SIG-M5 treated with dmso at 0.1 percent for 504 hours (cell line): ENCODE measurements around the gene UST.
"Not testable (repeated sequence)": the region's sequence is repeated elsewhere in the genome, so short reads cannot be mapped to it uniquely, and the experiment has no call there.

Source experiments
- DNase-seq: peaks from one replicate; lab custom pipeline; 2025; ENCODE audit not compliant: unreplicated experiment; lab: John Stamatoyannopoulos, UW

UST gene

DNA sequence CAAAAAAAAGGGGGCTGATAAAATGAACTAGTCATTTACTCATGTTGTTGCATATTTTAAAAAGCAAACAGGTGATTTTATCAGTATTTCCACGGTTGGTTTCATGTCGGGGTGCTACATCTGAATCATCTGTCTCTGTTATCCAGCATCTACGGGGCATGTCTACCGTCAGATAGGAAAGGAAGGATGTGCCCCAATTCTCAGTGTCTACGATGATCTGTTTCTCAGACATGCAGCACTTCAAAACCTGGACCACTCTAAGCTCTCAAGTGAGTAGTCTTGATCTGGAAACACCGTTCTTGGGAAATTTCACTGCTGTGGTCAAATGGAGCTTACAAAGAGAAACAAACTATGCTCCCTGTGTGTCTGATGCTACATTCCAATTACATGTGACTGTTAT, 330.4 kb downstream of the UST start:
- DNase-seq, result no peak

DNA sequence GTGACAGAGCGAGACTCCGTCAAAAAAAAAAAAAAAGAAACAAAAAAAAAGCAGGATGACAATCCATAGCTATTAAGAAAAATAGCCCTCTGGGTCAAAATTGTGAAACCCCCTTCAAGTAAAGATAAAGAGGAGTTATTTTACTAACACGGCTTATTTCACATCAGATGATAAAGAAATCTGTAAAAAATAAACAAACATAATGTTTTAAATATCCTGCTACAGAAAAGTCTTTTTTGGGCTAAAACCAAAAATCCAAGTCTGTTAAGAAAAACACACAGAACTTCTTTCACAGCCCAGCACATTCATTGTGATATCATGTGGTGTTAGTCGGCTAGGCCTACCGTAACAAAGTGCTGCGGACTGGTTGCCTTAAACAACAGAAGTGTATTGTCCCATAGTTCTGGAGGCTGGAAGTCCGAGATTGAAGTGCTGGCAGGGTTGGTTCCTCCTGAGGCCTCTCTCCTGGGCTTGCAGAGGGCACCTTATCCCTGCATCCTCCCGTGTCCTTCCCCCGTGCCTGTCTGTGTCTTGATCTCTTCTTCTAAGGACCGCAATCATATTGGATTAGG, 331.5 kb downstream of the UST start:
- DNase-seq, result no peak

DNA sequence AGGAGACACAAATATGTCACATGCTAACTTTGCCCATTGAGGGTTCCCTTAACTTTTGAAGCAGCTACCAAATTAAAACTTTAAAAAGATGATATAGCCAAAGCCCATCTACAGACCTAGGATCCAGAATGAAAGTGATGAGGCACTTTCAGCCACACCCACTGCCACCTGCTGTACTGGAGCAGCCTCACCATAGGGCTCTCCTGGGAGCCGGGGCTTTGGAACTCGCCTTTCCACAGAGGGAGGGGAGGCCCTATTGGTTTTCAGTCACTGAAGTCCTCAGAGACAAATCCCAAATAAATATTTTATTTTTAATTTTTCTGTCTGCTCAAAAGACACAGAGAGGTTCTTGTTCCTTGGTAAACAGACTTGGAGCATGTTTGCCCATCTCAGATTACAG, 332.6 kb downstream of the UST start:
- no peak for DNase-seq

DNA sequence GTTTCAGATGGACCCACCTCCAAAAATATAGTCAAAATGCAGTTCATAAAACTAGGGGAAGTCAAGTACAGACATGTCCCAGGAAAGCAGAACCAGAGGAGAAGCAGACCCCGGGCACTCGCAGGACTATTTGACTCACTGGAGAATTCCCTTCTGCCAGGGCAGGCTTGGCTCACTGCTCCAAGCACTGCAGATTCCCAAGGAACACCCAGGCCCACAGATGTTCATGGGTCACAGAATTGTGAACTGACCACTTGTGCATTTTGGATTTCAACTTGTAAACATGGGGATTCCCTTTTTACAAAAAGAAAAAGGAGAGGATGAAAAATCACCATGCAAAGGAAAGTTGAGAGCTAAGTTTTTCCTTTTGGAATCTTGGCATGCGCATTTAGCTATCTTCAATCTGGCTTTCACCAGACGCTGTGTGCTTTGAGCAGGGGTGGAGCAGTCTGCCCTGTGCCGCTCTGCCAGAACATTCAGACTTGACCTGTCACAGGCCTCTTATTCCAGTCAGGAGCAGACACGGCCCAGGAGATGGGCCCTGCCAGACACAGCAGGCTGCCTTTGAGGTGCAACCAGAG, 333.2 kb downstream of the UST start:
- DNase-seq, result peak; percentile 81

DNA sequence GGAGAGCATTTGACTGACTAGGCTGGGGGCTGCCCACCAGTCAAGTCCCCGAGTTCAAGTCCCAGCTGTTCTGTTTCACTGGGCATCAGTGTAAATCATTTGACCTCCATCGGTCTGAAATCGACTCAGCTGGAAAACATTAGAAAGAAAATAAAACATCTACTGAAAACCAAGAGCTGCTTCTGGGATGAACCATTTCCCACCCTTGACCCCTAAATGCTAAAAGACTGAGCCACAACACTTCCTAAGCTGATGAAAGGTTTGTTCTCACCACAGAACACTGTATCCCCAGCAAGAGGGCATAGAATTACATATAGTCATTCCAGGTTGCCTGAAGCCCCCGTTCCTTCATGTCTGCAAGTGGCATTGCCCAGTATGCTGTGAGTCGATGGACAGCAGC, 333.7 kb downstream of the UST start:
- DNase-seq, result no peak

DNA sequence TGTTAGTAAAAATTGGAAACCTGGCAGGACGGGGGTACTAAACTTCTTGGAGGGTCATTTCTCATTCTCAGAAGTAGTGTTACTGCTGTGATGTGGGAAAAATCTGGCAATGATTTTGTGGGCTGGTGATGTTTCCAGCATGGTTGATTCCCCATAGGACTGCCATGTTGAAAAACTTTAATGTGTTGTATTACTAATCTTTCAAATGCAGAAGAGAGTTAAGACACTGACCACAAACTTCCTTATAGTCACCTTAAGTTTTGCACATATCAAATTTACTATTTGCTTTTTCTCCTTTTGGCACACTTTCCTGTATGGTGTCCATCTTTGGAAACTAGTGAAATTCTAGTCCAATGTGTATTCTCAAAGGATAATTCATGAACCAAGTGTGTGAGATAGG, 334.5 kb downstream of the UST start:
- no peak for DNase-seq

DNA sequence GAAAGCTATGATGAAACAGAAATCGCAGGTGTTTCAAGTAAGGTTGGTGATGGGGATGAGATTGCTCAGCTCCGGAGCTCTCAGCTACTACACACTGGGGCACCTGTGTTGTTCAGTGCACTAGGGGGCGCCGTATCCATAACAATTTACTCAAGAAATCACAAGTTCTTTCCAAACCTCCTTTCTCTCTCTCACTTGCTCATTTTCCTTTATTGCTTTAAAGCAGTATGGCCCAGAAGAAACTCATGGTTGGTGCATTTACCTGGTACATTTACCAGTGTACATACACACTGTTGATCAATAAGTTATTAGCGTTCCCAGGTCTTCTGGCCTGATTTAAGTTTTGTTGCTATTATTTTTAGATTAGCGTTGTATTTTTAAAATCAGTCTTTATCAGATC, 335.5 kb downstream of the UST start:
- peak; percentile 73 for DNase-seq

DNA sequence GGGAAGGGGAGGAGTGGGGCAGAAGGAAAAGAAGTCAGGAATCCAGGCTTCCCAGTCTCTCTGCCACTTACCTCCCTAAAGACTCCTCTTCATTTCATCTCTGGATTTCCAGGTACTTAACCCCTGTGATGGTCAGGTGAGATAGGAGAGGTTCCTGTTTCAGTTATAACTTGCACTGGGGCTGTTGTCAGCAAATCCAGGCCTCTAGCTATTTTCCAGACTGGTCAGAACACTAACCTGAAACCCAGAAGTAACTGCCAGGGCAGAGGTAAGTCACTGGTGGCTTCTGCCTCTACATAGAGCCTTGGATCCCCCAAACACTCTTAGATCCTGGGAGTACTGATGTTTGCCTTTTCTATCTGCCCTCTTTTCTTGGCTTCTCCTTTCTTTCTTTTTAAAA, 337.2 kb downstream of the UST start:
- no peak for DNase-seq

DNA sequence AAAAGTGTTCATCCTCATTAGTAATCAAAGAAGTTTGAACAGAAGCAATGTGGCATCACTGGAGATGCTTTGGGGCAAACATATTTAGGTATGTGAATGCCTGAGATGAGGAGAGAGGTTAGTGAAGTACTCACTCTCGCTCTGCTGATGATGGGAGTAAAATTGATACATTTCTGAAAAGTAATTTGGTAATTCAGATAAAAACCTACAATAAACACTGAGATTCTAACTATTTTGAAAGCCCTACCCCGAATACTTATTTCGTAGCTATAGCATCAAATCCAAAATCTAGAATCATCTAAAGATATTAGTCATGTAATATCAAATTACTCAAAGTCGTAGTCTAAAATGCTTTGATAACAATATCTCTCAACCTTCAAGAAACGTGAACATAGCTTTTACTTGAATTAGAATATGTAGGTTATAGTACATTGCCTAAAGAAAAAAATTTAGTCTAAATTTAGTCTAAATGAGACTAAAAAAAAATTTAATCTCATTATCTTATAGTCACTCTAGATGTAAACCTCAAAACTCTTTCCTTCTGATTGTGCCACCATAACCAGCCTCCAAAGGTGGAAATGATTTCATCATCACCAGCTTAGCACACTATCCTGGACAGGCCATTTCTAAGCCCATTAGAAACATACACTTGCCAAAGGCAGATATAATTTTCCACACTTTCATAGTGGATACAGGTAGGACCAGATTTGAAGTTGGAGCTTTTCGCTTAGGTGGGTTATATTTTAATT, 338.2 kb downstream of the UST start:
- DNase-seq, result no peak

DNA sequence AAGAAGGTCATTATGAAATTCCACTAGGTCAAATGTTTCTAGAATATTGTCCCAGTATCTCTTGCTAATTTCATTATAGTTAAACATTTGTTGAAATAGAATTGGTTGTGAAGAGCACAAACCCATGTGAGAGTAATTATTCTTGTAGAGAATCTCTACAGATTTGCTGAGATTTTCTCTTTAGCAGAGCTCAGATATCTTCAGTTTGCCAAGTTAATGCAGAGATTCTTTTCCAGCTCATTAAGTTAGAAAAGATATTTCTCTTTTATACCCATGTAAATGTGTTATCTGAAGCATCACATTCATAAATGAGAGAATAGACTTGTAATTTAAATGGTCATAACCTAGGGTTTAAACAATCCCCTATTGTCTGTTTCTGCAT, 338.7 kb downstream of the UST start:
- DNase-seq, result no peak

DNA sequence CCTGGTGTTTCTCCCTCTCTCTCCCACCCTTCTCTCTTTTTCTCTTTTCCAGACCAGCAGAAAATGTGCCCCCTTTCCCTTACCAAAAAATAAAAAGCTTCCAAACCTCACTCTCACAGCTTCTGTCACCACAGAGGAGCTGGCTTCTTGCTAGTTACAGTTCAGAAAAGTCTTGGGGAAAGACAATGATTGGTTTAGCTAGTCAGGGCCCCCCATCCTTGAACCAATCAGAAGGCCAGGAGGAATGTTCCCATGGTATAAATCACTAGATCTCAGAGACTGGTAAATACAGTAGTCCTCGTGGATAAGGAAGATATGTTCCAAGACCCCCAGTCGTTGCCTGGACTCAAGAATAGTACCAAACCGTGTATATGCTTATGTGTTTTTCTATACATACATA, 339.5 kb downstream of the UST start:
- no peak for DNase-seq

DNA sequence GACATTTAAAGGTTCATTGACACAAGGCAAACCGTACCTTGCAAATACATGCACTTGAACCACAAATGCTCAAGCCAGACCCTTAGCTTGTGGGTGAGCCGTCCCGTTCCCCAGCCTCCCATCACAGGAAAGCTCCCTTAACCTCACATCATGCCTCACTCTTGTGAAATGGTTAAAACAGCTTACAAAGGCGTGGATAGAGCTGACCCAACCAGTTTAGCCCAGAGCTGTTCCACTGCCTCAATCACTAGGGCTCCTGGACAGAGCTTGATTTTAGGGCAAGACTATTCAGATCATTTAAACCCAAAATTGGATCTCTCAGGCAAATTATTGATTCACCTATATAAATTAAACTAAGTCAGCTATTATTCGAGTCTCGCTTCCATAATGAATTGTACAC, 341.1 kb downstream of the UST start:
- no peak for DNase-seq

DNA sequence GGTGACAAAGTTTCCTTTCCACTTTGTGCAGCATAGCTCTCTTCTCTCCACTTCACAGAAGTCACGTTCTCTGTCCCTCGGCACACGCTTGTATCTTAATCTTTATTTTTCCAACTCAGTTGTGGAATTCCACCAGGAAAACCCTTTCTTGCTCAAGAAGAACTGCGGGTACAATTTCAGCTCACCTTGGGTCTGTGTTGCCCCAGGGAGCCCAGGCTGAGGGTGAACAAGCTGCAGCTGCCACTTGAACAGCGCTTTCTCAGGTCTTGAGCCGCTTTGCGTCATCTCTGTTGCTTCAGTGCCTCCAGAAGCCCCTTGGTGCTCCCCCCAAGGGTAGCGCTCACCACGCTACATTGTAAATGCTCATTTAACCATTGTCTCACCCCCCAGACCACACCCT, 341.5 kb downstream of the UST start:
- DNase-seq, result no peak

DNA sequence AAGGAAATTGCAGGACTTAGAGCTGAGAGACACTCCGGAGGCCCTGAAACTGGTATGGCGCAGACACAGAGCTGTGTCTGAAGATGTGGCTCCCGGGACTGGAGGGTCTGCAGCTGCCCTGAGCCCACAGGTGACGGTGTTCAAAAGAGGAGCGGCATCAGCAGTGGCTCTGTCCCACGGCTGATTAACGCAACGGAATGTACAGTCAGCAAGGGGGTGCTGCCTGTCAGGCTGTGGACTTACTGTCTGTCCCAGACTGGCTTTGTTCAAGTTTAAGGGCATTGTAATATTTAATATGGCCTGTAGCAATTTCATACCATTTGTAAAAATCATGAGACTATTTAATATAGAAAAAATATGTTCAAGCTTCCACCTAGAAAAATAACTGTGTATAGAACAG, 342.7 kb downstream of the UST start:
- no peak for DNase-seq

DNA sequence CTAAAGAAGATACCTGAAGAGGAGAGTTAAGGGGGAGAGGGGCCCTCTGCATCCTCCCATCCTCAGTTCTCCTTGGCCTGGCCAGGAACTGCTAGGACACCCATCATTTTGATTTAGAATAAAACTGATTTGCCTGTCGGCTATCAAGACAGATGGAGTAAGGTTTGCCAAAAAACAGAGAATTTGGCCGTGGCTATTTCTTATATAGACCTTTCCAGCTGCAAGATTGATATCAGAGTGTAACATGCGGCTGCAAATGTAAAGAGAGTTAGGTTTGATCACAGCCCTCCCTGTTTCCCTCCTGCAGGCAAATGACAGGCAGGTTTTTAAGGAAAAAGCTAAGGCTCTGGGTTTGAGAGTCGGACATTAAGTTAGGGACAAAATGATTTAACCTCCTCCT, 344.1 kb downstream of the UST start:
- DNase-seq, result no peak

DNA sequence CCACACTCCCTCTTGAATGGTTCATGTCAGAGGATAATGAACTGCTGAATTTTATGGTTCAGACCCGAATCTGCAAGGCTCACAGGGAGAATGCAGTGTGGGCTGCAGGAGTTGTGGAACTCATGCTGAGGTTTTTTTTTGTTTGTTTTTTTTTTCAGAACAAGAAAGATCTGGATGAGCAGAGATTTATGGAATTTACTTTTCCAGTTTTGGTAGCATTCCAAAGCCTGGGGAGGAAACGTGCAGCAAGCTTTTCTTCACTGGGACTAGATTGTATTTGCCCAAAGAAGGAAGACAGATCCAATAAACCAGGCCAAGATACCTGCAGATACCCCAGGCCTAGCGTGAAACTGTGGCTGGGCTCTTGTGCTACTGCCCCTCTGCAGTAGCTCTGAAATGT, 346.8 kb downstream of the UST start:
- DNase-seq, result no peak

DNA sequence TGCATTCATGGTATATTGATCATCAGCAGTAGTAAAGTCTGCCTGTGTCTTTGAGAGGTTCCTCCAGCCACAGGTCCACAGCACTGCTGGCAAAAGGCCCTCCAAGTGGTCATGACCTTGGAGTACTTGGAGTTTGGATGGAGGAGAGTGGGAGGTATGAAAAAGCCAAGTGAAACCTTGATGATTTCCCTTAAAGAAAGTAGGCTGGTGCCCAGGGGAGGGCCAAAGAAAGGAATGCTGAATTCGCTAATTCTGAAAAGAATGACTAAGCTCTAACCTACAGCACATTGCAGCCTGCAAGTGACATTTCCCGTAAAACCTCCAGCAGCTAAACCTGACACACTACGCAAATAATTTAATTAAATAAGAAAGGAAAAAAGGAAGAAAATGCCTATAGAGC, 347.3 kb downstream of the UST start:
- no peak for DNase-seq

DNA sequence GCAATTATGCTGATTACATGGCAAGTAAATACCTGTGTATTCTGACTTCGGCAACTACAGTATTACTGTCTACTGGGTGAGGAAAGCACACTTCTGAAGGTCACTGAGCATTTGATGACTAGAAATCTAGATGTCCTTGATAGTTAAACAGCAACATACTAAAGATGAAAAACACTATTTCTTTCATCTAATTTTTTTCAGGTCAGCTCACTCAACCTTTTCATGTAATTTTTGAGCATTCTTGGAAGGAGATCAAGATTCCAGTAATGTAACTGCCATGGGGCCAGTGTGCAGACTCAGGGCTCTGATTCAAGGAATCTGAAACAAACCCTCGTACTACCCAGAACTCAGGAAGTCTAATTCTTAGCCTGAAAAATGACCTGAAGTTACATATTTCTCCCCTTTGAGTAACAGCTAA, 348.1 kb downstream of the UST start:
- DNase-seq, result no peak

DNA sequence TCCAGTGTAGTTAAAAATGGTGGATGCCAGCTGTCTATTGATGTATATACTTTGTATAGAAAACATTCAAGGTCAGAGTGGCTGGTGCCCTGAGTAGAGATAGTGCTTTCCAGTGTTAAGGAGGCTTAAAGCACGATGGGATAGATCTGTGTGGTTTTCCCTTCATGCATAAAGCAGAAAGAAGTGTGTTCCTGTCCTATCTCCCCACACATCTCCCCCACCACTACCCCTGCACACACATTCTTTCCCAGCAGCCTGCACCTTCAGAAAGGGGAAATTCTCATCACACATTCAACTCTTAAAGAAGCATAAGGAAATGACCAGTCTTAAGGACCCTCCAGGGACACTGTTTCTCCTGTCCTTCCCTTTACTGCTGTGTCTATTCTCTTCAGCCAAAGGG, 349.0 kb downstream of the UST start:
- DNase-seq, result no peak

DNA sequence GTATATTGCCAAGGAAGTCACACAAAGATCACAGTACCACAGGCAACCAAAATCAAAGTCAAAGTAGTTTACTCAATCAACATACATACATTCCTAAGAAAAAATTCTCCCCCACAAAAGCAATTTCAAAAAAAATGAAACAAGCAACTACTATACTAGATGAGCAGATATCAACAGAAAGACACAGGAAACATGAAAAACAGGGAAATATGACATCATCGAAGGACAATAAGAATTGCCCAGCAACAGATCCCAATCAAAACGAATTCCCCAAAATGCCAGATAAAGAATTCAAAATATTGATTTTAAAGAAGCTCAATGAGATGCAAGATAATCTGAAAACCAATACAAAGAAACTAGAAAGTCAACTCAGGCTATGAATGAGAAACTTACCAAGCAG, 351.0 kb downstream of the UST start:
- no peak for DNase-seq

DNA sequence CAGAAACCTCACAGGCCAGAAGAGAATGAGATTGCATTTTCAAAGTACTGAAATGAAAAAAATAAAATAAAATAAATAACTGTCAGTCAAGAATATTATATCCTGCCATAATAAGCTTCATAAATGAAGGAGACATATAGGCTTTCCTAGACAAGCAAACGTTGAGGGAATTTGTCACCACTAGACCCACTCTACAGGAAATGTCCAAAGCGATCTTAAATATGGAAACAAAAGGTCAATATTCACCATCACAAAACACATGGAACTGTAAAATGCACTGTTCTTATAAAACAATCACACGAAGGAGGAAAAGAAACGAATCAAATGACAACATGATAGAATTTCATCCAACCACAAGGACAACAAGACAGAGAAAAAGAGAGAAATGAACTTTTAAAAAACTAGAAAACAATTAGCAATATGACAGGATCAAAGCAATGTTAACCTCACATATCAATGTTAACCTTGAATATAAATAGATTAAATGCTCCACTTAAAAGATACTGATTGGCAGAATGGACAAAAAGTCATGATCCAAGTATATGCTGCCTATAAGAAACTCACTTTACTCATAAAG, 352.0 kb downstream of the UST start:
- DNase-seq, result no peak

DNA sequence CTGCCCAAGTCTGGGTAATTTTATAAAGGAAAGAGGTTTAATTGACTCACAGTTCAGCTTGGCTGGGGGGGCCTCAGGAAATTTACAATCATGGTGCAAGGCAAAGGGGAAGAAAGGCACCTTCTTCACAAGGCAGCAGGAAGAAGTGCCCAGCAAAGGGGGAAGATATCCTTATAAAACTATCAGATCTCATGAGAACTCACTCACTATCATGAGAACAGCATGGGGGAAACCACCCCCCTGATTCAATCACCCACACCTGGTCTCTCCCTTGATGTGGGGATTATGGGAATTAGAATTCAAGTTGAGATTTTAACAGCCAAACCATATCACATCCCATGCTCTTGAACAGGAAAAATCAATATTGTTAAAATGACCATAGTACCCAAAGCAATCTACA, 355.5 kb downstream of the UST start:
- no peak for DNase-seq

DNA sequence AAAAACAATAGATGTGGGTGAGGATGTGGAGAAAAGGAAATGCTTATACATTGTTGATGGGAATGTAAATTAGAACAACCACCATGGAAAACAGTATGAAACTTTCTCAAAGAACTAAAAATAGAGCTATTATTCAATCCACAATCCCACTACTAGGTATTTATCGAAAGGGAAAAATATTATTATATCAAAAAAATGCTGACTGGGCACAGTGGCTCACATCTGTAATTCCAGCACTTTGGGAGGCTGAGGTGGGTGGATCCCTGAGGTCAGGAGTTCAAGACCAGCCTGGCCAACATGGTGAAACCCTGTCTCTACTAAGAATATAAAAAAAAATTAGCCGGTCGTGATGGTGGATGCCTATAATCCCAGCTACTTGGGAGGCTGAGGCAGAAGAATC, 357.1 kb downstream of the UST start:
- not testable (repeated sequence) for DNase-seq
